Mucosa of rectum (tissue), 2 donors: ENCODE results near the gene IFT43.
"Not testable (repeated sequence)": the region's sequence is repeated elsewhere in the genome, so short reads cannot be mapped to it uniquely, and the experiment has no call there.

Experiments
- H3K27ac ChIP-seq, 2 donors: one replicate each; pipeline ENCODE4 v1.7.0; 2013; ENCODE audit warnings: inconsistent platforms in 2 of 2, low read depth in 2 of 2, low read length in 2 of 2
- H3K27me3 ChIP-seq, 2 donors: one replicate each; pipeline ENCODE4 v1.7.0; 2013; ENCODE audit warnings: low read length in 2 of 2; ENCODE audit not compliant: control insufficient read depth in 2 of 2, insufficient read depth in 2 of 2
- H3K36me3 ChIP-seq, 2 donors: one replicate each; pipeline ENCODE4 v1.7.0; 2013; ENCODE audit warnings: low read length in 2 of 2; ENCODE audit not compliant: control insufficient read depth in 2 of 2, insufficient read depth in 2 of 2
- H3K4me1 ChIP-seq, 2 donors: one replicate each; pipeline ENCODE4 v1.7.0; 2013; ENCODE audit warnings: low read length in 2 of 2, mild to moderate bottlenecking in 1 of 2; ENCODE audit not compliant: control insufficient read depth in 2 of 2, insufficient read depth in 2 of 2
- H3K4me3 ChIP-seq, 2 donors: one replicate each; pipeline ENCODE4 v1.7.0; 2013; ENCODE audit warnings: low read length in 2 of 2
- H3K9ac ChIP-seq, 2 donors: one replicate each; pipeline ENCODE4 v1.7.0; 2013; ENCODE audit warnings: low read length in 2 of 2, low read depth in 1 of 2, mild to moderate bottlenecking in 1 of 2
- H3K9me3 ChIP-seq, 2 donors: one replicate each; pipeline ENCODE4 v1.7.0; 2013; ENCODE audit warnings: low read length in 2 of 2; ENCODE audit not compliant: control insufficient read depth in 2 of 2
- donor health status: healthy.
- donor health status: Normal muscosa, but diverticular disease.

Gene IFT43

GRCh38 chr14:76009627-76010026 lies 24.1 kb downstream of the IFT43 start:
- not testable (repeated sequence) for H3K9ac ChIP-seq, H3K27ac ChIP-seq, H3K9me3 ChIP-seq

GRCh38 chr14:76011930-76012329 lies 26.4 kb downstream of the IFT43 start:
- Histone ChIP-seq H3K27me3 (no peaks in the 10 kb centered on the region), H3K4me3 (no peak overlapping the region), H3K4me1 (no peaks in the 10 kb centered on the region), H3K9me3 (no peaks in the 10 kb centered on the region), H3K36me3 (peaks cover 16 to 30% of the 10 kb centered on the region in 2 donors), H3K9ac (no peak overlapping the region), H3K27ac (no peak overlapping the region)

More at GRCh38 chr14:76009627-76010026, 24.1 kb downstream of the IFT43 start:
- peaks cover 22 to 36% of the 10 kb centered on the region in 2 donors for H3K36me3 ChIP-seq
- H3K27me3 ChIP-seq, H3K4me1 ChIP-seq, H3K4me3 ChIP-seq: not testable (repeated sequence)

GRCh38 chr14:76012354-76012753 lies 26.8 kb downstream of the IFT43 start:
- Histone ChIP-seq H3K36me3 (peaks cover 12 to 26% of the 10 kb centered on the region in 2 donors), H3K27ac (peak overlapping the region; percentile 24 to 27)

GRCh38 chr14:76015191-76015590 lies 29.6 kb downstream of the IFT43 start:
- Histone ChIP-seq H3K27me3 (no peaks in the 10 kb centered on the region), H3K27ac (no peak overlapping the region), H3K4me1 (no peaks in the 10 kb centered on the region), H3K9me3 (peaks cover 0 to 3% of the 10 kb centered on the region in 2 donors), H3K36me3 (peaks cover 2 to 17% of the 10 kb centered on the region in 2 donors), H3K4me3 (no peak overlapping the region), H3K9ac (no peak overlapping the region)

More at GRCh38 chr14:76012354-76012753, 26.8 kb downstream of the IFT43 start:
- H3K4me1 ChIP-seq = no peaks in the 10 kb centered on the region
- H3K9me3 ChIP-seq = no peaks in the 10 kb centered on the region
- H3K27me3 ChIP-seq = no peaks in the 10 kb centered on the region
- no peak overlapping the region for H3K4me3 ChIP-seq
- no peak overlapping the region for H3K9ac ChIP-seq

- peaks cover 5 to 17% of the 10 kb centered on the region in 2 donors for H3K36me3 ChIP-seq
- H3K9ac ChIP-seq = no peak overlapping the region
- peaks cover 0 to 3% of the 10 kb centered on the region in 2 donors for H3K9me3 ChIP-seq
- no peak overlapping the region for H3K4me3 ChIP-seq
- no peak overlapping the region for H3K27ac ChIP-seq
- H3K27me3 ChIP-seq = no peaks in the 10 kb centered on the region
- no peaks in the 10 kb centered on the region for H3K4me1 ChIP-seq
Observed at GRCh38 chr14:76015668-76016067, 30.1 kb downstream of the IFT43 start.

GRCh38 chr14:76019676-76020075 lies 34.1 kb downstream of the IFT43 start:
- no peaks in the 10 kb centered on the region for H3K4me1 ChIP-seq
- H3K9me3 ChIP-seq = peaks cover 0 to 3% of the 10 kb centered on the region in 2 donors
- H3K36me3 ChIP-seq = peaks cover 12 to 13% of the 10 kb centered on the region in 2 donors
- no peak overlapping the region for H3K4me3 ChIP-seq
- H3K27me3 ChIP-seq = no peaks in the 10 kb centered on the region
- no peak overlapping the region for H3K27ac ChIP-seq
- no peak overlapping the region for H3K9ac ChIP-seq

GRCh38 chr14:76022991-76023390 lies 37.4 kb downstream of the IFT43 start:
- no peak overlapping the region for H3K9ac ChIP-seq
- no peaks in the 10 kb centered on the region for H3K4me1 ChIP-seq
- H3K4me3 ChIP-seq = no peak overlapping the region
- H3K27ac ChIP-seq = no peak overlapping the region
- peaks cover 7 to 13% of the 10 kb centered on the region in 2 donors for H3K36me3 ChIP-seq
- H3K9me3 ChIP-seq = peaks cover 0 to 3% of the 10 kb centered on the region in 2 donors
- no peaks in the 10 kb centered on the region for H3K27me3 ChIP-seq

GRCh38 chr14:76023757-76024156 lies 38.2 kb downstream of the IFT43 start:
- Histone ChIP-seq H3K9me3 (peaks cover 0 to 3% of the 10 kb centered on the region in 2 donors), H3K27ac (no peak overlapping the region), H3K36me3 (peaks cover 7 to 13% of the 10 kb centered on the region in 2 donors), H3K9ac (no peak overlapping the region), H3K4me1 (no peaks in the 10 kb centered on the region), H3K27me3 (no peaks in the 10 kb centered on the region), H3K4me3 (no peak overlapping the region)

GRCh38 chr14:76024211-76024907 lies 38.8 kb downstream of the IFT43 start:
- Histone ChIP-seq H3K4me1 (no peaks in the 10 kb centered on the region), H3K27ac (no peak overlapping the region), H3K36me3 (peaks cover 7 to 13% of the 10 kb centered on the region in 2 donors), H3K9ac (no peak overlapping the region), H3K9me3 (peaks cover 0 to under 1% of the 10 kb centered on the region in 2 donors), H3K4me3 (no peak overlapping the region), H3K27me3 (no peaks in the 10 kb centered on the region)

- Histone ChIP-seq H3K4me3 (no peak overlapping the region), H3K36me3 (peaks cover 2% of the 10 kb centered on the region in 2 donors), H3K27me3 (no peaks in the 10 kb centered on the region), H3K27ac (no peak overlapping the region), H3K9me3 (no peaks in the 10 kb centered on the region), H3K4me1 (no peaks in the 10 kb centered on the region), H3K9ac (no peak overlapping the region)
Observed at GRCh38 chr14:76034566-76034965, 49.0 kb downstream of the IFT43 start.
